Esophagus squamous epithelium (tissue), 5 donors: ENCODE data around the gene PAF1. TPM values are rescaled to one million over a fixed set of nuclear protein-coding genes. Genes with fewer than 3 reads are reported as not detected.

Source experiments
- DNase-seq: peaks from one replicate; lab custom pipeline; 2025; lab: John Stamatoyannopoulos, UW
- H3K27ac ChIP-seq, 4 donors: fragments of 200-600 bp; sonication (generic); one replicate each; pipeline ENCODE4 v1.5.1; 2016 to 2019; ENCODE audit warnings: mild to moderate bottlenecking in 1 of 4
- H3K27me3 ChIP-seq, 4 donors: fragments of 200-600 bp; sonication (generic); 1 replicate in 3 of 4; 2 replicates in 1 of 4; pipeline versions ENCODE4 v1.5.1 to v1.6.0; 2017 to 2021; ENCODE audit warnings: antibody characterized with exemption in 1 of 4
- H3K36me3 ChIP-seq, 3 donors: fragments of 200-600 bp; sonication (generic); one replicate each; pipeline ENCODE4 v1.5.1; 2016 to 2019
- H3K4me1 ChIP-seq, 3 donors: fragments of 200-600 bp; sonication (generic); one replicate each; pipeline ENCODE4 v1.5.1; 2017 to 2019
- H3K4me3 ChIP-seq, 4 donors: fragments of 200-600 bp; sonication (generic); 1 replicate in 3 of 4; 2 replicates in 1 of 4; pipeline ENCODE4 v1.5.1; 2016 to 2019; ENCODE audit warnings: mild to moderate bottlenecking in 2 of 4, moderate library complexity in 1 of 4
- H3K9me3 ChIP-seq, 3 donors: fragments of 200-600 bp; sonication (generic); one replicate each; pipeline ENCODE4 v1.5.1; 2016 to 2019
- CTCF ChIP-seq, 6 experiments: fragments of 450-650 bp in 4 of 6; fragments of 200-600 bp in 2 of 6; sonication (generic) in 2 of 6; IDR thresholded peaks; one replicate each; pipeline ENCODE4 v1.5.1; 2016 to 2019; ENCODE audit warnings: antibody characterized with exemption in 6 of 6, mild to moderate bottlenecking in 4 of 6, moderate library complexity in 4 of 6
- POLR2A ChIP-seq, 4 donors: fragments of 450-650 bp; IDR thresholded peaks; one replicate each; pipeline ENCODE4 v1.6.1; 2017; ENCODE audit warnings: antibody characterized with exemption in 4 of 4, mild to moderate bottlenecking in 4 of 4, moderate library complexity in 3 of 4
- WGBS, 2 donors: methylation state at CpG; one replicate each; pipeline ENCODE4 v1.1.5; 2018; 5-methylcytosine and 5-hydroxymethylcytosine counted together
- intact Hi-C: fragments of 100-400 bp; cut with DNase I; formaldehyde crosslinking; loops from one replicate; pipeline ENCODE4 v1.15.0; 2022
- total RNA-seq, 4 donors: library from RNA; depleted of rRNA; stranded (reverse); fragments of >200 nt; gene quantifications; one replicate each; pipeline ENCODE4 v1.1.0, GENCODE V29; 2016
- donor health status: DM: yes; HTN: yes; CAD: no.

The PAF1 gene
- total RNA-seq, 4 donors from 2014 or later: 35.4 to 53.6 (median 38.1) TPM

- Histone ChIP-seq H3K9me3 (no peaks in the 10 kb centered on the region), H3K27me3 (no peaks in the 10 kb centered on the region), H3K36me3 (peaks cover 11 to 21% (median 19%) of the 10 kb centered on the region in 3 donors), H3K27ac (peak overlapping the region; percentile 99), H3K4me3 (peak overlapping the region; percentile 76 to 90 (median 79)), H3K4me1 (peaks cover 38 to 67% (median 55%) of the 10 kb centered on the region in 3 donors)
- peak; percentile 56 for DNase-seq
- WGBS, 2 donors: 6 to 8% methylated on average over 14 to 22 of the region's 22 CpGs
- TF ChIP-seq POLR2A (IDR thresholded peaks at IDR 0.05) (peak in 1 of 4 donors; percentile 24), CTCF (IDR thresholded peaks at IDR 0.05) (no peak)
- intact Hi-C loops: no loop called here
Observed at GRCh38 chr19:39405958-39406655, 15.2 kb upstream of the PAF1 start.

- peaks cover 37 to 67% (median 55%) of the 10 kb centered on the region in 3 donors for H3K4me1 ChIP-seq
- H3K9me3 ChIP-seq: no peaks in the 10 kb centered on the region
- WGBS, 2 donors: 82 to 87% methylated on average over 8 of the region's 17 CpGs
- H3K27me3 ChIP-seq: no peaks in the 10 kb centered on the region
- intact Hi-C loops: no loop called here
- peak overlapping the region; percentile 99 for H3K27ac ChIP-seq
- H3K4me3 ChIP-seq: peak overlapping the region; percentile 76 to 90 (median 79)
- no peak for TF ChIP-seq POLR2A (IDR thresholded peaks at IDR 0.05)
- no peak for TF ChIP-seq CTCF (IDR thresholded peaks at IDR 0.05)
- no peak for DNase-seq
- H3K36me3 ChIP-seq: peaks cover 11 to 21% (median 19%) of the 10 kb centered on the region in 3 donors
Observed at GRCh38 chr19:39405261-39405957, 14.5 kb upstream of the PAF1 start.

GRCh38 chr19:39403331-39404312 is 12.7 kb upstream of the PAF1 start:
- WGBS, 2 donors: 0% methylated on average over 6 to 22 of the region's 43 CpGs
- Histone ChIP-seq H3K4me3 (peak overlapping the region; percentile 35 to 73 (median 58)), H3K4me1 (peaks cover 46 to 76% (median 54%) of the 10 kb centered on the region in 3 donors), H3K27ac (peak overlapping the region; percentile 98 to 99 (median 99)), H3K36me3 (peaks cover 11 to 18% (median 15%) of the 10 kb centered on the region in 3 donors), H3K27me3 (no peaks in the 10 kb centered on the region), H3K9me3 (no peaks in the 10 kb centered on the region)
- intact Hi-C loops: no loop called here
- TF ChIP-seq CTCF (IDR thresholded peaks at IDR 0.05) (no peak), POLR2A (IDR thresholded peaks at IDR 0.05) (peak in 3 of 4 donors; percentile 23 to 82 (median 41))
- DNase-seq: peak; percentile 89

GRCh38 chr19:39402346-39403300 is 11.7 kb upstream of the PAF1 start:
- Histone ChIP-seq H3K36me3 (peaks cover 1 to 8% (median 5%) of the 10 kb centered on the region in 3 donors), H3K27me3 (no peaks in the 10 kb centered on the region), H3K9me3 (no peaks in the 10 kb centered on the region), H3K27ac (peak overlapping the region; percentile 98 to 99 (median 99)), H3K4me3 (peak overlapping the region; percentile 35 to 73 (median 58)), H3K4me1 (peaks cover 56 to 86% (median 64%) of the 10 kb centered on the region in 3 donors)
- intact Hi-C loops: no loop called here
- 1 to 3% methylated on average over 20 to 26 of the region's 59 CpGs for WGBS, 2 donors
- peak; percentile 81 for DNase-seq
- TF ChIP-seq CTCF (IDR thresholded peaks at IDR 0.05): peak in 1 of 6 experiments; percentile 8
- peak in 3 of 4 donors; percentile 41 to 61 (median 42) for TF ChIP-seq POLR2A (IDR thresholded peaks at IDR 0.05)
